Activated effector memory CD4-positive, alpha-beta T cell treated with anti-CD3 and anti-CD28 coated beads, Interleukin-2, amount 50 U/mL, for 16 hours (primary cell): Measurements from ENCODE around the gene ENOX1.
"Not testable (repeated sequence)": the region's sequence is repeated elsewhere in the genome, so short reads cannot be mapped to it uniquely, and the experiment has no call there.

Experiments
- DNase-seq: peaks from one replicate; pipeline ENCODE4 v3.0.0-alpha.2; 2020

Gene ENOX1

GRCh38 chr13:43375797-43376465 is 410.8 kb downstream of the ENOX1 start:
- no peak for DNase-seq

- DNase-seq, result no peak
Observed at GRCh38 chr13:43374621-43375020, 412.2 kb downstream of the ENOX1 start.

- no peak for DNase-seq
Observed at GRCh38 chr13:43373400-43373799, 413.4 kb downstream of the ENOX1 start.

DNA sequence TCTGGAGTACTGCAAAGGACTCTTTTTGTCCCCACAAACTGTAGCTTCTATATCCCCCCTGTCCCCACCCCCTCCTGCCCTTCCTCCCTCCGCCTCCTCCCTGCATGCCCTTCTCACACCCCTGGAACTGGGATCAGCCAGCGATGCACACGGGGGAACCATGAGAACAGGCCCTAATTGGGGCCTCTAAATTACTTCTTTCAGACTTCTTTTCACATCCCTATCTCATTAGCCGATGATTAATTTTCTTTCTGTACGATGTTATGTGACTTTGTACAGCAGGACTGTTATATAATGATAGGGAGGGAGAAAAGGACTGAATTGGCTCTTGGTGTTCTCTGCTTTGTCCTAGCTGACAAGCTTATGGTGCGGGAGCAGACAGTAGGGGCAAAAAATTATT is 415.9 kb downstream of the ENOX1 start:
- no peak for DNase-seq

DNA sequence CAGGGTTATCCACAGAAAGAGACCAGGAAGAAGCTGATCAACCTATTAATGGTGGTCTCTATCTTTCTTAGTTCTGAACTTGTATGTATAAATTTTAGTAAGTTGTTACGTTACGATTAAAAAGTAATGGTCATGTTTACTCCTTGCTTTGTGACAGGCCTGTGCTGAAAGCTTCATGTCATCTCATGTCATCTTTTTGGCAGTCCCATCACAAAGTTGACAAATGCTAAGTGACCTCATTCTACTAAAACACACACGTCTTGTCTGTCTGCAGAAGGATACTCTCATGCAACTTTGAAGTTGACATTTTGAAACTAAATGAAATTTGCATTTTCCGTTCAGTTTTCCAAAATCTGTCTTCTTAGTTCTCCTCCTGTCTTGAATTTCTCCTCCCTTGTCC is 417.5 kb downstream of the ENOX1 start:
- no peak for DNase-seq

GRCh38 chr13:43368003-43368402 is 418.8 kb downstream of the ENOX1 start:
- no peak for DNase-seq

DNA sequence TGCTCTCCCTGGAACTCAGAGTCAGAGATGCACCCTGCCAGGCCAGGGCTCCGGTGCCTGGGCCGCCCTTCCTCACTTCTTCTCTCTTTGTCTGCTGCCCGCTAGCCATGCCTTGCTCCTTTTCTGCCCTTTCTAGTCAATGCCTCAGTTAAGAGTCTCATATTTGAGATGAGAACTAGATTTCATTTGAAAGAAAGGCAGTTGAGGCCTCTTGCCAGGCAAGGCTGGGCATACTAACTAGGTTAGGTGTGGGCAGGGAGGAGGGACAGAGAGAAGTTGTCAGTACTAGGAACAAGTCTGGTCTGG is 421.8 kb downstream of the ENOX1 start:
- DNase-seq, result no peak

GRCh38 chr13:43364210-43365038 is 422.3 kb downstream of the ENOX1 start:
- DNase-seq, result no peak

GRCh38 chr13:43363156-43363953 is 423.4 kb downstream of the ENOX1 start:
- DNase-seq, result no peak

DNA sequence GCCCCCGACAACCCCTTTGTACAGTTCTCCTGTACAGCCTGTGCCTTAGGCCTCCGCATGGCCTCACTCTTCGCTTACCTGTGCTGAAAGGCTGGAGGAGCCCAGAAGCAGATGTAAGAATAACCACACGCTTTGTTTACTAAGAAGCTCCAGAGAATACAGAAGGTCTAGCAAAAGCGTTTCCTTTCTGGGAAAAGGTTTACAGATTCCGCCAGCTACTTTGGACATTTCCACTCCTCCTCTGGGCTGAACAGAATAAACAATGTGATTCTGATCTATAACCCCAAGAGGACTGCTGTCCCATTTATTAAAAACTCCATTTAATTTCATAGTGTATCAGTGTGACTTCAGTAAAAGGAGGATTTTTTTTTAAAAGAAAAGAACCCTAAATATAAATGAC is 424.2 kb downstream of the ENOX1 start:
- DNase-seq, result no peak

- no peak for DNase-seq
Observed at GRCh38 chr13:43360892-43361610, 425.7 kb downstream of the ENOX1 start.

- DNase-seq, result no peak
Observed at GRCh38 chr13:43360171-43360570, 426.6 kb downstream of the ENOX1 start.

GRCh38 chr13:43359536-43359935 is 427.2 kb downstream of the ENOX1 start:
- DNase-seq, result no peak

GRCh38 chr13:43357564-43357963 is 429.2 kb downstream of the ENOX1 start:
- DNase-seq, result no peak

GRCh38 chr13:43356567-43356966 is 430.2 kb downstream of the ENOX1 start:
- no peak for DNase-seq

DNA sequence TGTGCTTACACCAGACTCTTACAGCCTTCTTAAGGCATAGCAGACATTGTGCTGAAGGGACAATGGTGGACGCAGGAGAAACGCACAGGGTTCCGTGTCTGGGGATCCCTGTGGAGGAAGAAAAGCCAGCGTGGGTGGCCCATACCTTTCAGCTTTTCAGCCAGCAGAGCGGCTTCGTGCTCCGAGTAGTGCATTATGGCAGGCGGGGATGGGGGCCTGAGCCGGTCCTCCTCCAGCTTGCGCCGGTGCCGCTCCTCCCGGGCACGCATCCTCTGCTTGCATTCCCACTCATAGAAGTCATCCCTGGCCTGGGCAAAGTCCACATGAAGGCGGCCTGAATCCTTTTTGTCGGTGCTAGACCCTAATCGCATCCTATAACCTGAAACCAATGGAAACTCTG is 431.0 kb downstream of the ENOX1 start:
- no peak for DNase-seq

- no peak for DNase-seq
Observed at GRCh38 chr13:43354153-43354945, 432.4 kb downstream of the ENOX1 start.

- no peak for DNase-seq
Observed at GRCh38 chr13:43353631-43354030, 433.1 kb downstream of the ENOX1 start.

- not testable (repeated sequence) for DNase-seq
Observed at GRCh38 chr13:43351612-43352011, 435.2 kb downstream of the ENOX1 start.

DNA sequence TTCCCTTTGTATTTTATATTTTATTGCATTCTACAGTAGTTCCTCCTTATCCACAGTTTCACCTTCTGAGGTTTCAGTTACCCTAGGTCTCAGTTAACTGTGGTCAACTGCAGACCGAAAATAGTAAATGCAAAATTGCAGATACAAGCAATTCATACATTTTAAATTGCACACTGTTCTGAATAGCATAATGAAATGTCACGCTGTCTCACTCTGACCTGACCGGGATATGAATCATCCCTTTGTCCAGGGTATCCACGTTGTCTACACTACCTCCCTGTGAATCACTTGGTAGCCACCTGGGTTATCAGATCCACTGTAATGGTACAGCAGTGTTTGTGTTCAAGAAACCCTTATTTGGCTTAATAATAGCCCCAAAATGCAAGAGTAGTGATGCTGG is 438.4 kb downstream of the ENOX1 start:
- no peak for DNase-seq

GRCh38 chr13:43347877-43348276 is 438.9 kb downstream of the ENOX1 start:
- no peak for DNase-seq

GRCh38 chr13:43346427-43346826 is 440.3 kb downstream of the ENOX1 start:
- no peak for DNase-seq
